Transverse colon (tissue), 4 donors: Measurements from ENCODE around the gene DPEP2. TPM values are rescaled to one million over a fixed set of nuclear protein-coding genes. Genes with fewer than 3 reads are reported as not detected.
A peak's percentile ranks its signal among the peaks of the same experiment; 100 is the strongest.

Experiments used
- DNase-seq: peaks from one replicate; pipeline ENCODE4 v3.0.0-alpha.2; 2019
- H3K27ac ChIP-seq, 4 donors: fragments of 200-600 bp; sonication (generic); 2 replicates each; pipeline ENCODE4 v1.5.1; 2016 to 2018; ENCODE audit warnings: inconsistent platforms in 4 of 4
- H3K27me3 ChIP-seq: fragments of 200-600 bp; sonication (generic); 2 replicates; pipeline ENCODE4 v1.5.1; 2017; ENCODE audit warnings: inconsistent platforms
- H3K36me3 ChIP-seq, 4 donors: fragments of 200-600 bp; sonication (generic); 2 replicates each; pipeline ENCODE4 v1.5.1; 2017 to 2019; ENCODE audit warnings: inconsistent platforms in 4 of 4
- H3K4me1 ChIP-seq, 4 donors: fragments of 200-600 bp; sonication (generic); 2 replicates each; pipeline ENCODE4 v1.5.1; 2017 to 2020; ENCODE audit warnings: inconsistent platforms in 4 of 4
- H3K4me3 ChIP-seq, 4 donors: fragments of 200-600 bp; sonication (generic); 1 replicate in 1 of 4; 2 replicates in 3 of 4; pipeline versions ENCODE4 v1.5.1 to v1.6.1; 2017 to 2019; ENCODE audit warnings: inconsistent platforms in 4 of 4
- H3K9me3 ChIP-seq, 2 donors: fragments of 200-600 bp; sonication (generic); 2 replicates each; pipeline ENCODE4 v1.5.1; 2017 to 2019; ENCODE audit warnings: inconsistent platforms in 2 of 2
- CTCF ChIP-seq, 5 experiments: fragments of 200-600 bp in 3 of 5; fragments of 450-650 bp in 2 of 5; sonication (generic) in 3 of 5; IDR thresholded peaks; 1 replicate in 2 of 5; 2 replicates in 3 of 5; pipeline ENCODE4 v1.5.1; 2016 to 2017; ENCODE audit warnings: antibody characterized with exemption in 5 of 5, inconsistent platforms in 3 of 5, mild to moderate bottlenecking in 2 of 5, moderate library complexity in 1 of 5
- EP300 ChIP-seq: sonication (generic); formaldehyde crosslinking; IDR thresholded peaks from one replicate; pipeline ENCODE4 v1.6.1; 2017; ENCODE audit warnings: antibody characterized with exemption, low read depth
- POLR2A ChIP-seq: fragments of 450-650 bp; IDR thresholded peaks from one replicate; pipeline ENCODE4 v1.6.1; 2016; ENCODE audit warnings: antibody characterized with exemption, mild to moderate bottlenecking, moderate library complexity
- POLR2AphosphoS5 ChIP-seq, 3 donors: sonication (generic); formaldehyde crosslinking; IDR thresholded peaks; one replicate each; pipeline ENCODE4 v1.6.1; 2016; ENCODE audit warnings: antibody characterized with exemption in 3 of 3
- WGBS, 2 donors: methylation state at CpG; one replicate each; pipeline ENCODE4 v1.1.5; 2018; ENCODE audit warnings: low coverage in 1 of 2; 5-methylcytosine and 5-hydroxymethylcytosine counted together
- in situ Hi-C, 4 donors: fragments of 200-750 bp; cut with MboI; loops; one replicate each; pipeline versions ENCODE4 v1.15.0 to v1.15.1; 2017; ENCODE audit warnings: low sequenced_read_pairs in 3 of 4, low pct_ligation_motif_present in 1 of 4, low pct_unique_long_range_greater_than_20kb in 1 of 4
- intact Hi-C: fragments of 100-400 bp; cut with DNase I; formaldehyde crosslinking; loops from one replicate; pipeline ENCODE4 v1.15.1; 2023; ENCODE audit warnings: low total_unique reads
- total RNA-seq, 4 donors: library from RNA; depleted of rRNA; stranded (reverse); fragments of >200 nt; gene quantifications; one replicate each; pipeline ENCODE4 v1.1.0, GENCODE V29; 2016

Gene DPEP2
- total RNA-seq, 4 donors from 2014 or later = 1.5 to 4.4 (median 1.5) TPM

GRCh38 chr16:67963292-67963661, 36.0 kb downstream of the DPEP2 start:
- Histone ChIP-seq H3K4me1 (peaks cover 15 to 59% (median 41%) of the 10 kb centered on the region in 4 donors), H3K4me3 (no peak overlapping the region)
- intact Hi-C loops = no loop called here

GRCh38 chr16:67962135-67962534, 37.1 kb downstream of the DPEP2 start:
- in situ Hi-C loops = no loop called here
- intact Hi-C loops = no loop called here
- peak overlapping the region in 3 of 4 donors; percentile 36 to 74 (median 65) for H3K27ac ChIP-seq
- H3K27me3 ChIP-seq = no peaks in the 10 kb centered on the region
- TF ChIP-seq CTCF (IDR thresholded peaks at IDR 0.05) (no peak), EP300 (no peak), POLR2A (no peak), POLR2AphosphoS5 (IDR thresholded peaks at IDR 0.05) (no peak)
- H3K9me3 ChIP-seq = no peaks in the 10 kb centered on the region
- no peaks in the 10 kb centered on the region for H3K36me3 ChIP-seq
- H3K4me1 ChIP-seq = peaks cover 15 to 59% (median 36%) of the 10 kb centered on the region in 4 donors
- no peak overlapping the region for H3K4me3 ChIP-seq
- no peak for DNase-seq
- WGBS, 2 donors = 99% methylated on average over 8 of the region's 8 CpGs; no CpG with 5 or more reads in 1 of the 2 donors

More at GRCh38 chr16:67963292-67963661, 36.0 kb downstream of the DPEP2 start:
- no peak for DNase-seq
- TF ChIP-seq EP300 (no peak), POLR2A (no peak), CTCF (IDR thresholded peaks at IDR 0.05) (no peak), POLR2AphosphoS5 (IDR thresholded peaks at IDR 0.05) (no peak)
- H3K9me3 ChIP-seq = no peaks in the 10 kb centered on the region
- no peaks in the 10 kb centered on the region for H3K36me3 ChIP-seq
- 68 to 80% methylated on average over 1 to 2 of the region's 2 CpGs for WGBS, 2 donors
- in situ Hi-C loops = no loop called here
- H3K27ac ChIP-seq = peak overlapping the region; percentile 2 to 49 (median 24)
- H3K27me3 ChIP-seq = peaks cover 7% of the 10 kb centered on the region

- in situ Hi-C loops (no loop called here), intact Hi-C loops (no loop called here)
- peak; percentile 82 for DNase-seq
- H3K4me1 ChIP-seq = peaks cover 9 to 54% (median 31%) of the 10 kb centered on the region in 4 donors
- TF ChIP-seq POLR2A (no peak), EP300 (peak; percentile 48), CTCF (IDR thresholded peaks at IDR 0.05) (no peak), POLR2AphosphoS5 (IDR thresholded peaks at IDR 0.05) (peak; percentile 77 to 92 (median 82))
- no peak overlapping the region for H3K4me3 ChIP-seq
- 60% methylated on average over 12 of the region's 13 CpGs; no CpG with 5 or more reads in 1 of the 2 donors for WGBS, 2 donors
- no peaks in the 10 kb centered on the region for H3K9me3 ChIP-seq
- H3K27me3 ChIP-seq = no peaks in the 10 kb centered on the region
- H3K36me3 ChIP-seq = no peaks in the 10 kb centered on the region
- H3K27ac ChIP-seq = peak overlapping the region; percentile 2 to 74 (median 50)
These were observed 37.7 kb downstream of the DPEP2 start for GRCh38 chr16:67961551-67961957.

- TF ChIP-seq CTCF (IDR thresholded peaks at IDR 0.05) = no peak
- TF ChIP-seq POLR2AphosphoS5 (IDR thresholded peaks at IDR 0.05) = peak; percentile 29 to 56 (median 41)
- no peaks in the 10 kb centered on the region for H3K36me3 ChIP-seq
- in situ Hi-C loops = no loop called here
These were observed 39.6 kb downstream of the DPEP2 start for GRCh38 chr16:67959536-67960329.

More at GRCh38 chr16:67959536-67960329, 39.6 kb downstream of the DPEP2 start:
- no peaks in the 10 kb centered on the region for H3K9me3 ChIP-seq
- intact Hi-C loops = no loop called here
- DNase-seq = peak; percentile 36
- 45 to 66% methylated on average over 4 to 9 of the region's 11 CpGs for WGBS, 2 donors
- peak overlapping the region; percentile 60 to 74 (median 66) for H3K27ac ChIP-seq
- no peak overlapping the region for H3K4me3 ChIP-seq
- H3K4me1 ChIP-seq = peaks cover 0 to 42% (median 25%) of the 10 kb centered on the region in 4 donors
- H3K27me3 ChIP-seq = no peaks in the 10 kb centered on the region
